NCI-H526 (cell line): ENCODE measurements around the gene NDP.
"Not testable (repeated sequence)": the region's sequence is repeated elsewhere in the genome, so short reads cannot be mapped to it uniquely, and the experiment has no call there.

Experiments used
- DNase-seq, 2 experiments: peaks; one replicate each; lab custom pipeline; 2025; lab: John Stamatoyannopoulos, UW

NDP gene

DNA sequence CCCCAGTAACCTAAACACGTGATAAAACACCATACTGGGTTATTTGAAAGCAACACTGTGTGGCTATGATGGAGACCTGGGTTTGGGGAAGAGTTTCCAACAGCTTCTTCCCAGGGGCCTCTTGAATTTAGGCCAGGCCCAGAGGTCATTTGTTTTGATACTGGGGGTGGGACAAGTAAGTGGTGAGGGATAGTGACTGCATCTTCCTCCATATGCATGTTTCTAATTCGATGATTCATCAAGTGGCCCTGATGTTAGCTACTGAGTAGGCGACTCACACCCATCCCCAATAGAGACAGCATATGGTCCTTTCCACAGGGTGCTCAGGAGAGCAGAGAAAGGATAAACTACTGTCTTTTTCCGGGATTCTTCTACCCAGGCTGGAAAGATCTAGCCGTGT is 2.7 kb downstream of the NDP start:
- no peak for DNase-seq

DNA sequence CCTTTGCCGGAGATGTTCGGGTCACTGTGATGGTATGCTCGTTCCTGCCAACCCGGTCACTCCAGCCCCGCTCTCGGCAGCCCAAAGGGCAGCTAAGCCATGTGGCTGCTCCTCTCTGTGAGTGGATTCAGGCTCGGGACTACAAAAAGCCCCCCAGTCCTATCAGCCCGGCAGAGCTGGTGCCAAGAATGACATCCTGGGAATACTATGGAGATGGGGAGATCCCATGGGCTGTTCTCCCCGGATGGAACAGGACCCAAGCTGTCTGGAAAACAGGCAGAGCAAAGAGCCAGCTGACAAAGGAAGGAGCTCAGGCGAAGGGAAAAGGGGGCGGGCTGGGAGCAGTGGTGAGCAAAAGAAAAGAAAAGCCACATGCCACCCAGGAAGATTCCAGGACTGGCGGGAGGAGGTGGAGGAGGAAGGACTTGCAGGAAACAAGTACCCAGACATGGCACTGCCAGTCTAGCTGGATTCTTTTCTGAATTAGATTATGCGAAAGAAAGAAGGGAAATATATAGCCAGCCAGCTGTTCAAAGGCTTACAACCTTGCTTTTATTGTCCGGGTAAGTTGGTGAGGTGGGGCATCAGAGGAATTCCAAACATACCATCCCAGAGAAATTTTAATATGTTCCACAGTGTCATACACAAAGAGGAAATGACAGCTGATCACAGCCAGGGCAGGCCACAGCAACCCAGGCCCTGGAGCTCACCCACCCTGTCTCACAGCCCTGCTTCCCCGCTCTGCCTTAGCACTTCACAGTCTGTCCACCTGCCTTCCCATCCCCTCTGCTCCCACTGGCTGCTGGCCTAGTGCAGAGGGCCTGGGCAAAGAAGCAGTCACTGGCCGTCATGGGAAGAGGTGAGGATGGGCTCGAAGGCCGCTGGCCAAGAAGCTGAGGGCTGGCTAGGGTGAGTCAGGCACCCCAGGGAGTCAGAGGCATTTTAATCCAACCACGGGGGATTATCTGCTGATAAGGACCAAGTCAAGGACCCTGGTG is 3.4 kb downstream of the NDP start:
- DNase-seq, result no peak

DNA sequence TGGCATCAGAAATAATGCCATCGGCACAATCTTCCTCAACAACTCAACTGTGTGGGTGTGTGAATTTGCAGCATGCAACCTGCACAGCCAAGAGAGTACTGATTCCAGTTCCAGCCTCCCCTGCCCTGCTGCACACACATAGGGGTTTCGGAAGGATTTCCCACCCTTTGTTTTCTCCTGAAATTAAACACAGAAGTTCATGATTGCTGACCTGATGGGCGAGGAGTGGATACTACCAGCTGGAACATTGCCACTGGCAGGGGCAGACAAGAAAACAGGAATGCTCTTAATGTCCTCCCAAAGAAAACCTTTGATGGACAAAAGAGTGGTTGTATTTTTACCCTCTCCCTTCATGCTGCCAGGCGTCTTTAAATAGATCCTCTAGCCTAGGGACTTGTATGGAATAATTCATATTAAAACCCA is 4.8 kb downstream of the NDP start:
- no peak for DNase-seq

GRCh38 chrX:43964936-43965335 is 8.3 kb downstream of the NDP start:
- DNase-seq, result no peak

DNA sequence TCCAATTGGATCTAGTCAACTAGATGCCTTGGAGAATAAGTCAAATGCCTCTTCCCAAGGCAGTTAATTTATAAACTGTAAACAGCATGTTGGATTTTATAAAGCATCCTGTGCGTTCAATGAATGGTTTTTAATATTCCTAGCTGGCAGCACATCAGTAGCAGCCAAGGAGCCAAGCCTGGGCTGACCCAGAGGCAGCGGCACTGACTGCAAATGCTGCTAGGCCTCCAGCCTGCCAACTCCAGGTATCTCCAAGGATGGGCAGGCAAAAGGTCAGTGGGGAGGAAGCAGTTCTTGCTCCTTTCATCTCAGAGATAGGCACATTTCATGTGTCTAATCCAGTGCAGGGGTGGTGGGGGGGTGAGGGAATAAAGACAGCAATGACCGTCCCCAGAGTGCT is 9.5 kb downstream of the NDP start:
- no peak for DNase-seq

- no peak for DNase-seq
Observed at GRCh38 chrX:43962636-43963035, 10.6 kb downstream of the NDP start.

- peak in 1 of 2 experiments; percentile 7 for DNase-seq
Observed at GRCh38 chrX:43961699-43962098, 11.5 kb downstream of the NDP start.

DNA sequence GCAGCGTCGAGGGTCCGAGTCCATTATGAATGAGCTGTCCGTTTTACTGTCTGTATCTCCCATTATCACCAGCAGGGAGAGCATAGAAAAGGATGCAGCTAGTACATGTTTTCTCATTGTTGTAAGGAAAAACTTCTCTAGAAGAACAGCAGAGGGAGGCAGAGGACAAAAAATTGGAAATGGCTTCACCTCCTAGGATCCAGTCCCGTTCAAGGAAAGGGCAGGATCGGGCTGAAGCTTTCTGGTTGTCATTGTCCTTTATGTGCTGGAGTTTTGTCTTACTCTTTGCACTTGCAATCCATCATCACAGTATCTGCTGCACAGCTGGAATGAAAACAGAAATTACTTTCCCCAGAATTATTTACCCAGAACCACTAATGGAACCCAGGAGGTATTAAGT is 14.7 kb downstream of the NDP start:
- DNase-seq, result peak; percentile 77 to 80

DNA sequence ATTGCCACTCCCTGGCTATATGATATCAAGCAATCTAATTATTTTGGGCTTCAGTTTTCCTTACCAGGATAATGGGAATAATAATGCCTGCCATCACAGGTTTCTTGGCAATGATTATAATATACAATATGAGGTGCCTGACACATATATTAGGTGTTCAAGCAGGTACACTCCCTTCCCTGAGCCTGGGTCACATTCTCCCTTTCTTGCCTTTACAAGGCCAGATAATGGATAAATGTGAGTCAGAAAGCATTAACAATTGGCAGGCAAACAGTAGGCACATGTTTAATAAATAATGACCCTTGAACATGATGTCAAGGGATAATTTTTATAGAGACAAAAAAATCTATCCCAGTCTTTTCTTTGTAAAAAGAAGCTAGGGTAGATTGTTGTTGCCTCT is 17.2 kb downstream of the NDP start:
- DNase-seq, result no peak

GRCh38 chrX:43953218-43953617 is 20.0 kb downstream of the NDP start:
- no peak for DNase-seq

DNA sequence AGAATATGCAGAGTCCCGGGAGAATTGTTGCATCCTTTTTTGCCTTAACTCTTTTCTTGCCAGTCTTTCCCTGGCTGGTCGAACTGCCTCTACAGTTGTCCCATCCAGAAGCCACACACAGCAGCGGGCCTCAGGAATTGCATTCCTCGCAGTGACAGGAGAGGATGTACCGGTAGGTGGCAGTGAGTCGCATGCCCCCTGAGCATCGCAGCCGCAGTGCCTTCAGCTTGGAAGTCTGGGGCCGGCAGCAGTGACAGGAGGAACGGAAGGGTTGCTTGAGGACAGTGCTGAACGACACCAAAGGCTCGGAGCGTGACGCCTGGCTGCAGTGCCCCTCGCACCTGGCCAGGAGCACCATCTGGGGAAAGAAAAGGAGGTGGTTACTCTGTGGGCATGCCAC is 23.5 kb downstream of the NDP start:
- DNase-seq, result peak; percentile 12 to 55

DNA sequence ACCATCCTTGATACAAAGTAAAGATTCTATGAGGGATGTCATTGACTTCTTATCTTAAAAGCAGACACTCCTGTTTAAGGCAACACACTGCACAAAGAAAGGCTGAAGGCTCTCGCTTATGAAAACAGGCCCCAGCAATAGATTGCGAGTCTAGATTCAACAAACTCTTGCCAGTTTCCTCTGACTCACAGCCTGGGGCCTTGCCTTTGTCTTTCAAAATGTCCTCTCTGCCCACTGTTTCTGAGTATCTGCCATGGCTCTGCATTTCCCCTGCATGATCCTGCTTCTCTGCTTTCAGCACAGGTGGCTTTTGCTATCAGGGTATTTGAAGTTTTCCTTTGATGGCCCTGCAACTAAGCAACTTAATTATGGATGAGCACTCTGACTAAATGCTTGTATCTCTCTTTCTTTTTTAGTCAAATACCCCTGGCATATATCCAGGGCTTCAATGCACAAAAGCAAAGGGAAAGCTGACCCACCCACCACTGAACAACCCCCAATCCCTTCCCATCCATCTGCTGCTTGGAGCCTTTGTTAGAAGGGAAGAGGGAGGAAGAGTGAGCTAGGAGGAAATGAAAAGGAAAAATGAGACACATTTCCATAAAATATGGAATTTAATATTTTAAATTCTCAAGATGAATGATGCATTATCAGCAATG is 32.2 kb downstream of the NDP start:
- no peak for DNase-seq

- no peak for DNase-seq
Observed at GRCh38 chrX:43939187-43939926, 33.8 kb downstream of the NDP start.

GRCh38 chrX:43922032-43922431 is 51.2 kb downstream of the NDP start:
- DNase-seq, result not testable (repeated sequence)

- DNase-seq, result not testable (repeated sequence)
Observed at GRCh38 chrX:43910772-43911171, 62.4 kb downstream of the NDP start.

DNA sequence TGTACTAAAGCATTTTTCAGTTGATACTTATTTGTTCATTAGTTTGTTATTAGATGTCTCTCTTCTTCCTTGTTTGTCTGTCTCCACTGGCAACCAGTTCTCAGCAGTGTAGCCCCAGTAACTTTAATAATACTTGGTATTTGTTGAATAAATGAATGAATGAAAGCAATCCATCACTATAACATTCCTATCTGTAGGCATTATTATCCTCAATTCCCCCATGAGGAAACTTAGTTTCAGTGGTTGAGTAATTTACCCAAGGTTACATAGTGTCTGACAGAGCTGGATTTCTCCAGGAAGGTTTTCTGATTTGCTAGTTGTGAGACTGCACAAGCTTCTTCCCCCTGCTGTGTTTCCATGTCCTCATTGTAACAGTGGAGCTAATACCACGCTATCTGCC is 63.2 kb downstream of the NDP start:
- DNase-seq, result no peak

DNA sequence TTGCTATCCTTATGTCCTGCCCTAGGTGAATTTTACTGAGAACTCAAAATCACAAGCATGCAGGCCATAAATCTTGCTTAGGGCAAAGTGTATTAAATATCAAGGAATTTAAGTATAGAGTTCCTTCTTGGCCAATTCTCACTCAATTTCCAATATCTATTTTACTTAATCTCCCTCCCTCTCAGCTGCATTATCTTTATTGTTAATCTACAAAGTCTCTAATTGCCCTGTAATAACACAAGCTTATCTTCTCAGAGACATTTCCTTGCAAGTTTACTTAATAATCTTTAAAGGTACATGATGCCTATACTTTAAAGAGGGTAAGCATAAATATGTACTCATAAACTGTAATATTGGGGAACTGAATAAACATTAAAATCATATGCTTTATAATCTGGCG is 64.0 kb downstream of the NDP start:
- no peak for DNase-seq

DNA sequence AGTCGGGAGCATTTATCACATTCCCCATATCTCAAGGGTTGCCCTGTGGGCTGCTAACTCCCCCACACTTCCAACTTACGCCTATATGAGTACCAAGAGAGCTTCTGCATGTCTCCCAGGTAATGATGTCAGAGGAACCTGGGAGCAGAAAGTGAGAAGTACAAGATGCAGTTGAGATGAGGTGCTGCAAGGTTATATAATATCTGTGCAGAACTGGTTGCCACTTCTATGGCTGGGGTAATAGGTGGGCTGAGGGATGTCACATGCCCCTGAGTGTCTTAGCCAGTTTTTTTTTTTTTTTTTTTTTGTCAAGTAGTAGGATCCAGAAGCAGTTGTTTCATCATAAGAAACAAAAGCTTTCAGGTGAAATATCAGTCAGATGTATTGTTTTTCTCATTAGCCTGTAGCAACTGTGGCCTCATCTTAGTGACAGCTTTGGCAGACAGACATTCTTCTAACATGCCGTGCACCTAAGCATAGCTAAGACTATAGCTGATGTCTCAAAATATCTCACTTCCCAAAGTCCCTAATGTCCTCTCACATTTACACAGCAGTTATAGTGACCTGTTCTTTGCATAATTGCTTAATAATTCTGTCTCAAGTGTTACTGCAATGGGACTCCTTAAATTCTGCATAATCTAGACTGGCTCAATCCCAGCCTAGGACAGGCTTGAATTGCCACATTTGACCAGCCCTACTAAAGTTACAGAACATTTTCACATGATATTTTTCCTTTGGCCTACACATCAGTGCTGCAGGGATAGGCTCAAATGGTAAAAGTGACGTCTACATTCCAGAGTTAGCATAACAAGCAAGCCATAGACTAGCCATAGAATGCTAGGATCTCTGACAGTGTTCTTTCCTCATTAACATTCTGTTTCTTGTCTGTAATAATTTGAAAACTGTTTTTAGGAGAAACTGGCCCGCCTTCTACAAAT is 73.0 kb downstream of the NDP start:
- no peak for DNase-seq
